Natural killer cell (primary cell): ENCODE results near the gene RBM5. TPM values are rescaled to one million over a fixed set of nuclear protein-coding genes. Genes with fewer than 3 reads are reported as not detected.

Source experiments
- ATAC-seq, 3 donors: fragments of 150-1000 bp in 2 of 3; fragments of 200-7000 bp in 1 of 3; cut with Tn5 transposase; 1 replicate in 1 of 3; 2 replicates in 2 of 3; pipeline ENCODE4 v1.10.0; 2021; ENCODE audit warnings: mild to moderate bottlenecking in 2 of 3, moderate library complexity in 2 of 3
- DNase-seq, 2 donors: peaks; one replicate each; pipeline versions ENCODE4 v3.0.0 to v3.0.0-alpha.2; 2013 to 2021; ENCODE audit warnings: mixed read lengths in 1 of 2
- H3K27ac ChIP-seq: one replicate; pipeline ENCODE4 v1.5.1; 2013; ENCODE audit warnings: mild to moderate bottlenecking, low read length
- H3K27me3 ChIP-seq: one replicate; pipeline ENCODE4 v1.6.1; 2013; ENCODE audit warnings: low read length; ENCODE audit not compliant: control insufficient read depth, insufficient read depth
- H3K36me3 ChIP-seq: one replicate; pipeline ENCODE4 v1.6.1; 2013; ENCODE audit warnings: low read length; ENCODE audit not compliant: control insufficient read depth, insufficient read depth
- H3K4me1 ChIP-seq: one replicate; pipeline ENCODE4 v1.6.1; 2013; ENCODE audit warnings: low read length; ENCODE audit not compliant: control insufficient read depth, insufficient read depth
- H3K4me3 ChIP-seq: one replicate; pipeline ENCODE4 v1.5.1; 2013; ENCODE audit warnings: low read length
- H3K9me3 ChIP-seq: one replicate; pipeline ENCODE4 v1.6.1; 2013; ENCODE audit warnings: low read length; ENCODE audit not compliant: control insufficient read depth, insufficient read depth
- H3K27ac Mint-ChIP-seq, 2 donors: one replicate each; pipeline ENCODE4 v1.8.0; 2022; ENCODE audit warnings: mild to moderate bottlenecking in 2 of 2, mixed read lengths in 2 of 2, moderate library complexity in 1 of 2
- H3K27me3 Mint-ChIP-seq, 2 donors: one replicate each; pipeline ENCODE4 v1.8.0; 2022; ENCODE audit warnings: low read depth in 2 of 2, mixed read lengths in 2 of 2
- H3K36me3 Mint-ChIP-seq: one replicate; pipeline ENCODE4 v1.8.0; 2022; ENCODE audit warnings: mixed read lengths
- H3K4me1 Mint-ChIP-seq, 2 donors: one replicate each; pipeline ENCODE4 v1.8.0; 2022; ENCODE audit warnings: mixed read lengths in 2 of 2
- H3K4me3 Mint-ChIP-seq: one replicate; pipeline ENCODE4 v1.8.0; 2022; ENCODE audit warnings: mild to moderate bottlenecking, moderate library complexity, mixed read lengths
- H3K9me3 Mint-ChIP-seq, 2 donors: one replicate each; pipeline ENCODE4 v1.8.0; 2022; ENCODE audit warnings: mixed read lengths in 2 of 2
- CTCF ChIP-seq: fragments of 200-600 bp; IDR thresholded peaks from one replicate; pipeline ENCODE4 v1.8.0; 2022; ENCODE audit warnings: antibody characterized with exemption
- WGBS: methylation state at CpG from one replicate; pipeline ENCODE4 v1.1.7; 2013; ENCODE audit warnings: missing lambda C conversion rate; ENCODE audit not compliant: insufficient coverage; 5-methylcytosine and 5-hydroxymethylcytosine counted together
- intact Hi-C: fragments of 100-400 bp; cut with micrococcal nuclease; formaldehyde crosslinking; loops from one replicate; pipeline ENCODE4 v1.14.2; 2022
- total RNA-seq, 4 donors: library from RNA; stranded (reverse); fragments of 120-200 nt in 1 of 4; gene quantifications; one replicate each; pipeline versions ENCODE4 v1.2.3 to v1.2.4, GENCODE V29; 2013 to 2022

Gene RBM5
- total RNA-seq, 3 donors from 2014 or later (not counting 1 experiment from before 2014, with no cell fraction given) = 359 to 473 (median 401) TPM

GRCh38 chr3:50163572-50164455 is 75.1 kb downstream of the RBM5 start:
- no peak for TF ChIP-seq CTCF
- no peaks in the 10 kb centered on the region for H3K4me1 ChIP-seq
- H3K27me3 Mint-ChIP-seq = no peaks in the 10 kb centered on the region
- H3K4me3 ChIP-seq = no peak overlapping the region
- WGBS = 75% methylated on average over 8 of the region's 8 CpGs
- no peaks in the 10 kb centered on the region for H3K9me3 ChIP-seq
- H3K36me3 Mint-ChIP-seq = no peaks in the 10 kb centered on the region
- no peak overlapping the region for H3K27ac Mint-ChIP-seq
- DNase-seq (no peak), ATAC-seq (no peak)
- H3K4me1 Mint-ChIP-seq = no peaks in the 10 kb centered on the region
- H3K27me3 ChIP-seq = no peaks in the 10 kb centered on the region
- no peaks in the 10 kb centered on the region for H3K9me3 Mint-ChIP-seq
- intact Hi-C loops = no loop called here
- H3K4me3 Mint-ChIP-seq = no peak overlapping the region
- no peak overlapping the region for H3K27ac ChIP-seq
- H3K36me3 ChIP-seq = no peaks in the 10 kb centered on the region

GRCh38 chr3:50164481-50164880 is 75.8 kb downstream of the RBM5 start:
- Histone ChIP-seq H3K4me3 (no peak overlapping the region), H3K4me1 (no peaks in the 10 kb centered on the region), H3K27ac (no peak overlapping the region), H3K36me3 (no peaks in the 10 kb centered on the region), H3K9me3 (no peaks in the 10 kb centered on the region), H3K27me3 (no peaks in the 10 kb centered on the region)
- WGBS = 22% methylated on average over 1 of the region's 1 CpG
- Mint-ChIP-seq H3K27ac (no peak overlapping the region), H3K9me3 (no peaks in the 10 kb centered on the region), H3K4me3 (no peak overlapping the region), H3K36me3 (no peaks in the 10 kb centered on the region), H3K4me1 (no peaks in the 10 kb centered on the region), H3K27me3 (no peaks in the 10 kb centered on the region)
- intact Hi-C loops = no loop called here
- no peak for TF ChIP-seq CTCF
- DNase-seq = no peak
- no peak for ATAC-seq

- intact Hi-C loops = no loop called here
- H3K4me1 Mint-ChIP-seq = no peaks in the 10 kb centered on the region
- Histone ChIP-seq H3K27ac (no peak overlapping the region), H3K9me3 (no peaks in the 10 kb centered on the region), H3K27me3 (no peaks in the 10 kb centered on the region), H3K36me3 (no peaks in the 10 kb centered on the region), H3K4me3 (no peak overlapping the region), H3K4me1 (no peaks in the 10 kb centered on the region)
- no peak for TF ChIP-seq CTCF
- H3K36me3 Mint-ChIP-seq = no peaks in the 10 kb centered on the region
- ATAC-seq (no peak), DNase-seq (no peak)
- no peaks in the 10 kb centered on the region for H3K27me3 Mint-ChIP-seq
- H3K27ac Mint-ChIP-seq = no peak overlapping the region
- H3K9me3 Mint-ChIP-seq = no peaks in the 10 kb centered on the region
- no peak overlapping the region for H3K4me3 Mint-ChIP-seq
- 77% methylated on average over 7 of the region's 7 CpGs for WGBS
Measured at GRCh38 chr3:50164984-50165909, 76.5 kb downstream of the RBM5 start.
